D721Med (cell line): ENCODE measurements around the gene STIM1.
"Not testable (repeated sequence)": the region's sequence is repeated elsewhere in the genome, so short reads cannot be mapped to it uniquely, and the experiment has no call there.

ENCODE experiments used
- DNase-seq: peaks from one replicate; pipeline ENCODE4 v3.0.0; 2011; ENCODE audit warnings: low spot score; ENCODE audit not compliant: insufficient read length
- FAIRE-seq: peaks from 2 replicates; lab custom pipeline; 2011; peaks lifted over from hg19 to GRCh38; lab: Jason Lieb, UNC
- TF ChIP-seq, protein P1 (sequence below): IDR thresholded peaks from 2 replicates; pipeline ENCODE4 v1.5.1; 2012; ENCODE audit warnings: mild to moderate bottlenecking, control low read depth; ENCODE audit not compliant: insufficient read depth; ENCODE audit errors: missing control alignments

STIM1 gene

DNA sequence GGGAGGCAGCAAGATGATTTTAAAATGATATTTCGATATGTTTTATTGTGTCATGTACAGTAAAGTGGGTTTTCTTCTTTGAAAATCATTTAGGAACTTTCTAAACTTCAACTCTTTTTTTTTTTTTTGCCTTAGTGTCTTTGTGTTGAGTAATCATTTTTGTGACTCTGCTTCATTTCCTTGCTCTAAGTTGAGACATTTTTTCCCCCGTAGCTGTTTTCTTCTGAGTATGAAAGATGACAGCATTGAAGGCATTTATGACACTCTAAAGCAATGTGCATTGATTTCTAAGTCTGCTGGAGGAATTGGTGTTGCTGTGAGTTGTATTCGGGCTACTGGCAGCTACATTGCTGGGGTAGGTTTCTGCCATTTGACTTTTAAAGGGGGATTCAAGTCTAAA lies 262.6 kb downstream of the STIM1 start:
- DNase-seq (no peak), FAIRE-seq (no peak)
- TF ChIP-seq, protein P1, sequence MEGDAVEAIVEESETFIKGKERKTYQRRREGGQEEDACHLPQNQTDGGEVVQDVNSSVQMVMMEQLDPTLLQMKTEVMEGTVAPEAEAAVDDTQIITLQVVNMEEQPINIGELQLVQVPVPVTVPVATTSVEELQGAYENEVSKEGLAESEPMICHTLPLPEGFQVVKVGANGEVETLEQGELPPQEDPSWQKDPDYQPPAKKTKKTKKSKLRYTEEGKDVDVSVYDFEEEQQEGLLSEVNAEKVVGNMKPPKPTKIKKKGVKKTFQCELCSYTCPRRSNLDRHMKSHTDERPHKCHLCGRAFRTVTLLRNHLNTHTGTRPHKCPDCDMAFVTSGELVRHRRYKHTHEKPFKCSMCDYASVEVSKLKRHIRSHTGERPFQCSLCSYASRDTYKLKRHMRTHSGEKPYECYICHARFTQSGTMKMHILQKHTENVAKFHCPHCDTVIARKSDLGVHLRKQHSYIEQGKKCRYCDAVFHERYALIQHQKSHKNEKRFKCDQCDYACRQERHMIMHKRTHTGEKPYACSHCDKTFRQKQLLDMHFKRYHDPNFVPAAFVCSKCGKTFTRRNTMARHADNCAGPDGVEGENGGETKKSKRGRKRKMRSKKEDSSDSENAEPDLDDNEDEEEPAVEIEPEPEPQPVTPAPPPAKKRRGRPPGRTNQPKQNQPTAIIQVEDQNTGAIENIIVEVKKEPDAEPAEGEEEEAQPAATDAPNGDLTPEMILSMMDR = no peak

DNA sequence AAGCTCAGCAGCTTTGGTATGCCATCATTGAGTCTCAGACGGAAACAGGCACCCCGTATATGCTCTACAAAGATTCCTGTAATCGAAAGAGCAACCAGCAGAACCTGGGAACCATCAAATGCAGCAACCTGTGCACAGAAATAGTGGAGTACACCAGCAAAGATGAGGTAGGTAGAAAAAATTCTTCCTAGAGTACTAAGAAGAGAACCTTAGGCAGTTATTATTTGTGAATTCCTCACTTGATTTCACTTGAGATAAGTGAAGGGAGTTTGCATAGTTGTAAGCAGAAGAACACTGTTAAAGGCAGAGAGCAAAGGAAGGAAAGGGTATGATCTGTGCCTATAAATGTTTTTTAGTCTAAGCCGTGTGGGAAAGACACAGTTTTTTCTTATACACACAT lies 267.8 kb downstream of the STIM1 start:
- DNase-seq (no peak), FAIRE-seq (no peak)
- TF ChIP-seq, protein P1 = no peak

GRCh38 chr11:4125141-4125540 lies 269.7 kb downstream of the STIM1 start:
- DNase-seq = no peak
- FAIRE-seq = no peak
- TF ChIP-seq, protein P1 = no peak

- FAIRE-seq = no peak
- TF ChIP-seq, protein P1 = no peak
- no peak for DNase-seq
Observed at GRCh38 chr11:4127357-4127756, 271.9 kb downstream of the STIM1 start.

DNA sequence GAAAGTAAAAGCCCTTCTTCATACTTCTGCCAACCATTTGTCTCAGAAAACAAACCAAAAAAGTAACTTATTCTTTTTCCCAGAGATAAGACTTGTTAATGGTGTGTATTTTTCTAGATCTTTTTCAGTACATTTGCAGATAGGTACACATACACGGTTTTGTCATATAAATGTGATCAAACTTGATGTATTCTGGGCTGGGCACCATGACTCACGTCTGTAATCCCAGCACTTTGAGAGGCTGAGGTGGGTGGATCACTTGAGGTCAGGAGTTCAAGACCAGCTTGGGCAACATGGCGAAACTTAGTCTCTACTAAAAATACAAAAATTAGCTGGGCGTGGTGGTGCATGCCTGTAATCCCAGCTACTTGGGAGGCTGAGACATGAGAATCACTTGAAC lies 274.8 kb downstream of the STIM1 start:
- not testable (repeated sequence) for DNase-seq, FAIRE-seq

- TF ChIP-seq, protein P1 = no peak
- FAIRE-seq (no peak), DNase-seq (no peak)
Observed at GRCh38 chr11:4134806-4135205, 279.3 kb downstream of the STIM1 start.

DNA sequence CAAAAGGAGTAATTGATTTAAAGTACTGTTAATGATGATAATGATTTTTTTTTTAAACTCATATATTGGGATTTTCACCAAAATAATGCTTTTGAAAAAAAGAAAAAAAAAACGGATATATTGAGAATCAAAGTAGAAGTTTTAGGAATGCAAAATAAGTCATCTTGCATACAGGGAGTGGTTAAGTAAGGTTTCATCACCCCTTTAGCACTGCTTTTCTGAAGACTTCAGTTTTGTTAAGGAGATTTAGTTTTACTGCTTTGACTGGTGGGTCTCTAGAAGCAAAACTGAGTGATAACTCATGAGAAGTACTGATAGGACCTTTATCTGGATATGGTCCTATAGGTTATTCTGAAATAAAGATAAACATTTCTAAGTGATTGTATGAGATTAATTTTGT lies 283.0 kb downstream of the STIM1 start:
- DNase-seq (no peak), FAIRE-seq (no peak)
- TF ChIP-seq, protein P1 = no peak

DNA sequence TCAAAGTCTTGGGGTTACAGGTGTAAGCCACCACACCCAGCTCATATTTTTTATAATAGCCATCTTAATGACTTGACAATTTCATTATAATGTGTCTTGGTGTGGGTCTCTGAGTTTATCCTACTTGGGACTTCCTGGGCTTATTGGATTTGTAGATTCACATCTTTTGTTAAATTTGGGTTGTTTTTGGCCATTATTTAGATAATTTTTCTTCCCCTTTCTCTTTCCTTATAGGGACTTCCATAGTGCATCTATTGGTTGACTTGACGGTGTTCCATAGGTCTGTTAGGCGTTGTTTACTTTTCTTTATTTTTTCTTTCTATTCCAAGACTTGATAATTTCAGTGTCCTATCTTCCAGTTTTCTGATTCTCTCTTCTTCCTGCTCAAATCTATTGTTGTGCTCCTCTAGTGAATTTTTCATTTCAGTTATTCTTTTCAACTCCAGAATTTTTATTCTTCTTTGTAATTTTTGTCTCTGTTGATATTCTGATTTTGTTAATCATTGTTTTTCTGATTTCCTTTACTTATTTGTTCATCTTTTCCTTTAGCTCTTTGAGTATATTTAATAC lies 284.7 kb downstream of the STIM1 start:
- TF ChIP-seq, protein P1 = no peak
- FAIRE-seq (no peak), DNase-seq (no peak)
